Heart left ventricle (tissue), 13 donors: ENCODE measurements around the gene TMBIM1.

Experiments used
- CTCF ChIP-seq, 12 donors: fragments of 200-600 bp; sonication (generic) in 4 of 12; IDR thresholded peaks; one replicate each; pipeline versions ENCODE4 v1.5.0 to v1.8.0; 2018 to 2022; ENCODE audit warnings: antibody characterized with exemption in 12 of 12, mild to moderate bottlenecking in 5 of 12
- POLR2A ChIP-seq, 2 donors: fragments of 450-650 bp; IDR thresholded peaks; one replicate each; pipeline ENCODE4 v1.6.1; 2017; ENCODE audit warnings: antibody characterized with exemption in 2 of 2, mild to moderate bottlenecking in 2 of 2, moderate library complexity in 2 of 2
- donor health status: ischemic (EF 13 %, LVEDD 7.1; RV severe dilation, severe dysfunction).
- donor health status: DM: no; HTN: yes; CAD: no.
- donor health status: DM: no; HTN: no; CAD: no.
- donor health status: ischemic (EF 25% LVEDD 6.9; RV normal size, moderate dysfunction).
- donor health status: ischemic (EF 25% LVEDD 5.7; RV mildly dilated, moderate dysfunction).
- donor health status: ischemic (EF 35%, LVEDD 5.7; RV mildly dilated, moderate dysfunction).
- donor health status: nonischemic (EF 11% LVEDD 7.7; RV severe dilation, severe dysfunction).
- donor health status: DM: yes; HTN: yes; CAD: no.
- donor health status: PGD.
- donor health status: ischemic (EF 29% LVEDD 5.4; RV normal size, mild dysfunction).
- donor health status: nonischemic (EF 23%, LVEDD 6.1; RV moderate dilation, normal function).

- TF ChIP-seq CTCF (IDR thresholded peaks at IDR 0.05) (no peak), POLR2A (IDR thresholded peaks at IDR 0.05) (no peak)
Observed at GRCh38 chr2:218305383-218305782, 13.1 kb upstream of the TMBIM1 start.
